Activated gamma-delta T cell (primary cell): ENCODE data around the gene ABHD3.
A peak's percentile ranks its signal among the peaks of the same experiment; 100 is the strongest.
"Not testable (repeated sequence)": the region's sequence is repeated elsewhere in the genome, so short reads cannot be mapped to it uniquely, and the experiment has no call there.

ENCODE experiments used
- DNase-seq: peaks from one replicate; lab custom pipeline; 2025; lab: John Stamatoyannopoulos, UW

The ABHD3 gene

GRCh38 chr18:21706386-21706865 is 1.9 kb upstream of the ABHD3 start:
- DNase-seq: peak; percentile 10

GRCh38 chr18:21703241-21703820 is 1.2 kb downstream of the ABHD3 start:
- no peak for DNase-seq

- DNase-seq: no peak
Measured at GRCh38 chr18:21702602-21703001, 2.0 kb downstream of the ABHD3 start.

GRCh38 chr18:21701621-21702020 is 3.0 kb downstream of the ABHD3 start:
- DNase-seq: no peak

GRCh38 chr18:21700528-21701075 is 4.0 kb downstream of the ABHD3 start:
- no peak for DNase-seq

GRCh38 chr18:21693322-21693721 is 11.3 kb downstream of the ABHD3 start:
- no peak for DNase-seq

- DNase-seq: no peak
Measured at GRCh38 chr18:21689736-21690135, 14.8 kb downstream of the ABHD3 start.

GRCh38 chr18:21686282-21687105 is 18.1 kb downstream of the ABHD3 start:
- DNase-seq: no peak

GRCh38 chr18:21685556-21685981 is 19.0 kb downstream of the ABHD3 start:
- not testable (repeated sequence) for DNase-seq

- DNase-seq: no peak
Measured at GRCh38 chr18:21684731-21685130, 19.8 kb downstream of the ABHD3 start.

- DNase-seq: no peak
Measured at GRCh38 chr18:21682371-21683051, 22.1 kb downstream of the ABHD3 start.

- DNase-seq: no peak
Measured at GRCh38 chr18:21680161-21680560, 24.4 kb downstream of the ABHD3 start.

- no peak for DNase-seq
Measured at GRCh38 chr18:21678859-21679258, 25.7 kb downstream of the ABHD3 start.

- not testable (repeated sequence) for DNase-seq
Measured at GRCh38 chr18:21675354-21675753, 29.2 kb downstream of the ABHD3 start.

GRCh38 chr18:21672521-21673267 is 31.9 kb downstream of the ABHD3 start:
- no peak for DNase-seq

- no peak for DNase-seq
Measured at GRCh38 chr18:21669736-21670285, 34.8 kb downstream of the ABHD3 start.

- DNase-seq: no peak
Measured at GRCh38 chr18:21664069-21664468, 40.5 kb downstream of the ABHD3 start.

- DNase-seq: no peak
Measured at GRCh38 chr18:21663578-21663977, 41.0 kb downstream of the ABHD3 start.

- DNase-seq: no peak
Measured at GRCh38 chr18:21662581-21662980, 42.0 kb downstream of the ABHD3 start.

- DNase-seq: no peak
Measured at GRCh38 chr18:21660078-21660477, 44.5 kb downstream of the ABHD3 start.

GRCh38 chr18:21656402-21656801 is 48.2 kb downstream of the ABHD3 start:
- no peak for DNase-seq
